GM19328 (cell line): ENCODE data around the gene TPRN.

Experiments
- ATAC-seq: cut with Tn5 transposase; IDR thresholded peaks from one replicate; pipeline ENCODE4 v1.9.1; 2021; ENCODE audit warnings: mild to moderate bottlenecking, moderate library complexity; ENCODE audit not compliant: unreplicated experiment

Gene TPRN

GRCh38 chr9:137225699-137226331 is 25.3 kb upstream of the TPRN start:
- ATAC-seq, result no peak

- no peak for ATAC-seq
Measured at GRCh38 chr9:137224830-137225694, 24.5 kb upstream of the TPRN start, which contains the start of gene CYSRT1. Gene CYSRT1, plus strand, starts transcription at chr9:137225174. Its CDS starts 448 bp downstream, at chr9:137225622.

- peak; percentile 72 for ATAC-seq
Measured at GRCh38 chr9:137223078-137223970, 22.8 kb upstream of the TPRN start.

GRCh38 chr9:137222190-137223077 is 21.9 kb upstream of the TPRN start, which contains the start of gene RNF208:
Gene RNF208, minus strand, starts transcription at chr9:137222240. Its CDS starts 1,028 bp downstream, at chr9:137221212.
- no peak for ATAC-seq

- no peak for ATAC-seq
Measured at GRCh38 chr9:137221506-137222111, 21.1 kb upstream of the TPRN start.

GRCh38 chr9:137221095-137221505 is 20.6 kb upstream of the TPRN start:
- ATAC-seq, result no peak

GRCh38 chr9:137220317-137221094 is 20.0 kb upstream of the TPRN start:
- no peak for ATAC-seq

GRCh38 chr9:137219757-137220316 is 19.3 kb upstream of the TPRN start:
- no peak for ATAC-seq

GRCh38 chr9:137218754-137219271 is 18.3 kb upstream of the TPRN start:
- no peak for ATAC-seq

- no peak for ATAC-seq
Measured at GRCh38 chr9:137218212-137218753, 17.7 kb upstream of the TPRN start.

- no peak for ATAC-seq
Measured at GRCh38 chr9:137217276-137218211, 17.0 kb upstream of the TPRN start.

GRCh38 chr9:137216188-137216965 is 15.8 kb upstream of the TPRN start:
- ATAC-seq, result no peak

- ATAC-seq, result no peak
Measured at GRCh38 chr9:137215196-137215986, 14.8 kb upstream of the TPRN start.

- no peak for ATAC-seq
Measured at GRCh38 chr9:137214620-137215019, 14.1 kb upstream of the TPRN start.
